ENCODE data around the gene SPTB.

GRCh38 chr14:64870160-64870559 is 9.5 kb downstream of the SPTB start:
- TF ChIP-seq CTCF (IDR thresholded peaks at IDR 0.05) (no peak), ZFX (IDR thresholded peaks at IDR 0.05; ENCODE audit: borderline replicate concordance) (no peak)
